Erythroblast (primary cell): ENCODE measurements around the gene SHKBP1.

ENCODE experiments used
- GATA1 ChIP-seq: IDR thresholded peaks from 2 replicates; pipeline ENCODE4 v1.6.1; 2011; ENCODE audit warnings: low read depth, mild to moderate bottlenecking, control low read depth, low read length, moderate library complexity
- POLR2A ChIP-seq: IDR thresholded peaks from 2 replicates; pipeline ENCODE4 v1.6.1; 2011; ENCODE audit warnings: mild to moderate bottlenecking, low read length

GRCh38 chr19:40529093-40529954 lies 47.3 kb upstream of the SHKBP1 start:
- TF ChIP-seq POLR2A: no peak
- no peak for TF ChIP-seq GATA1
